Renal pelvis (tissue), 4 donors: ENCODE measurements around the gene DELE1. TPM values are rescaled to one million over a fixed set of nuclear protein-coding genes. Genes with fewer than 3 reads are reported as not detected.

Experiments used
- DNase-seq: peaks from one replicate; pipeline ENCODE4 v3.0.0-alpha.2; 2013
- polyA plus RNA-seq, 3 donors: library from polyadenylated mRNA; unstranded; fragments of 120-200 nt; gene quantifications; one replicate each; pipeline ENCODE4 v1.2.1, GENCODE V29; 2013; ENCODE audit not compliant: insufficient read length in 3 of 3

Gene DELE1
- polyA plus RNA-seq, 3 donors: 99.9 to 143 (median 142) TPM

GRCh38 chr5:141978389-141978788 lies 54.7 kb downstream of the DELE1 start:
- no peak for DNase-seq

DNA sequence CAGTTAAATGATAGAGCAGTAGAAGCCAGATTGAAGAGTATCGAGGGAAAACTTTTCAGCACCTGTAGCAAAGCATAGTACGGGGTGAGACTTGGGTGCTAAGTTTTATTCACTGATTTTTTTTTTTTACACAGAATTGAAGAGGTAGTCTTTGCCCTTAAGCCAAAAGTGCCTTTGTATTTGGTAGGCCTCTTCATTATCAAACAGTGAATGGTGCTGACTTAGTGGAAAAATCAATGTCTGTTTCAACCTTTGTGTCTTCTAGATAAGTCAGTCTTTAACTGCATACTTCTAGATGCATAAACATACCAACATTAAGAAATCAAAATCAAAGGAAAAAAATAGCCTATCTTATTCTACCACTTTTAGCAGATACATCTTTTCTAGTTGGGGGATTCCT lies 59.0 kb downstream of the DELE1 start:
- no peak for DNase-seq

DNA sequence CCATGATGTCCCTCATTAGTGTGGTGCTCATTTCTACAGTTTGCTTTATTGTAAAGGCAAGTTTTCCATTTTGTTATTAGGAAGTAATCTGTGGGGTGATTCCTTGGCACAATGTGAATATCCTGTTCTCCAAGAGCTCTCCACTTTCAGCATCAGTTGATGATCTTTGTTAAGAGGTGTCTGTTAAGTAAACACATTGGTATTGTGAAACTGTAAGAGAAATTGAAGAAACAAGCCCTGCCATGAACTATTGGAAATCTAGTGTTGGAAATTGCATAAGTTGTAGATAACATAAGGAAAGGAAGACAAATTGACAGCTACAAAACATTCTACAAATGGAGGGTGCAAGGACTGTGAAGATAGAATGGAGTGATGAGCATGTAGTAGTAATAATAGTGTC lies 62.4 kb downstream of the DELE1 start:
- no peak for DNase-seq

- DNase-seq: no peak
Observed at GRCh38 chr5:141989720-141990119, 66.0 kb downstream of the DELE1 start.

Other genes with a start within 250 kb of the DELE1 start
- 10 to 100 TPM; 20.3 to 25.1 (median 21.6) TPM for gene ARAP3, start 241.6 kb upstream of the DELE1 start, polyA plus RNA-seq
- gene PCDH1, start 45.5 kb upstream of the DELE1 start, polyA plus RNA-seq: 10 to 100 TPM; 23.9 to 30.4 (median 24.8) TPM
- gene PCDH12, start 34.3 kb downstream of the DELE1 start, polyA plus RNA-seq: 10 to 100 TPM; 15.7 to 18.1 (median 17.8) TPM
- 10 to 100 TPM; 54.8 to 65.4 (median 55.5) TPM for gene RNF14, start 45.2 kb downstream of the DELE1 start, polyA plus RNA-seq
- 10 to 100 TPM; 64.7 to 70.6 (median 68.5) TPM for gene GNPDA1, start 89.2 kb downstream of the DELE1 start, polyA plus RNA-seq
- gene NDFIP1, start 184.9 kb downstream of the DELE1 start, polyA plus RNA-seq: 100 to 1,000 TPM; 111 to 127 (median 114) TPM